ENCODE data around the gene SHC1.

- TF ChIP-seq EZH2phosphoT487 (IDR thresholded peaks at IDR 0.05; ENCODE audit: borderline replicate concordance, low read length), result no peak
- peak; percentile 53 for TF ChIP-seq CTCF (conservative IDR thresholded peaks at IDR 0.05; ENCODE audit: low read depth, low read length)
Measured at GRCh38 chr1:154936555-154937084, 33.9 kb downstream of the SHC1 start, which contains the start of gene PMVK.
